Stimulated activated naive CD4-positive, alpha-beta T cell (primary cell): Measurements from ENCODE around the gene CSAG3.
"Not testable (repeated sequence)": the region's sequence is repeated elsewhere in the genome, so short reads cannot be mapped to it uniquely, and the experiment has no call there.

Source experiments
- DNase-seq, 6 experiments: peaks; one replicate each; lab custom pipeline; 2025; lab: John Stamatoyannopoulos, UW

The CSAG3 gene

DNA sequence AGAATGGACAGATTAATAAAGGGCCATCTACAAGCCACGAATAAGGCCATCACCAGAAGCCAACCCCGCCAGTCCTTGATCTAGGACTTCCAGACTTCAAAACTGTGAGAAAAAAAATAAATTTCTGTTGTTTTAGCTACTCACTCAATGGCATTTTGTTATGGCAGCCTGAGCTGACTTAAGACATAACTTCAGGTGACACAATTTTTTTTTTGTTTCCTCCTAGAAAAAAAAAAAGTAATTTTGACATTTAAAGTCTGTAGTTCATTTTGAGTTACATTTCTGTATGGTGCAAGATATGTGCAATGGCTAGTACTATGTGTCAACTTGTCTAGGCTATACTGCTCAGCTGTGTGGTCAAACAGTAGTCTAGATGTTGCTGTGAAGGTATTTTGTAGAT, at the start of gene CSAG3:
CSAG3 (plus strand) TSS at position 301 of the 400 bp plus-strand sequence.
- DNase-seq = not testable (repeated sequence)

DNA sequence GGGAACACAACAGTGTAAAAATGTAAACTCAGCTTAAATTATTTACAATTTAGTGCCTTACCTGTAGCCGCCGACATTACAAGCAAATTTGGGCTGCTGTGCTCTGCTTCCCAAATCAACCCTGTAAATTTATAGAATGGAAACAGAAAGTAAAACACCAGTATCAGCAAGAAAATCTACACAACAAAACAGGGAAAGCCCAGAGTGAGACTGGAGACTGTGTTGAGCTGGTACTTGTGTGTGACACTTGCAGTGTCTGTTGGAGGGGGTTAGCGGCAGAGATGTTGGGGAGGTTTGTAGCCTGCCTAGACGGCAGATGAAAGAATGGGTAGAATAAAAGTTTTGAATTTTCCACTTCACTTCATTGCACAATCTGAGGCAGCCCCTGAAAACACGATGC, 45.8 kb upstream of the CSAG3 start:
- not testable (repeated sequence) for DNase-seq

- DNase-seq = not testable (repeated sequence)
Measured at GRCh38 chrX:152713815-152714787, 44.9 kb upstream of the CSAG3 start, which contains the start of gene MAGEA2B. MAGEA2B (plus strand) TSS chrX:152714628; CDS start chrX:152717107, 2,479 bp downstream.

DNA sequence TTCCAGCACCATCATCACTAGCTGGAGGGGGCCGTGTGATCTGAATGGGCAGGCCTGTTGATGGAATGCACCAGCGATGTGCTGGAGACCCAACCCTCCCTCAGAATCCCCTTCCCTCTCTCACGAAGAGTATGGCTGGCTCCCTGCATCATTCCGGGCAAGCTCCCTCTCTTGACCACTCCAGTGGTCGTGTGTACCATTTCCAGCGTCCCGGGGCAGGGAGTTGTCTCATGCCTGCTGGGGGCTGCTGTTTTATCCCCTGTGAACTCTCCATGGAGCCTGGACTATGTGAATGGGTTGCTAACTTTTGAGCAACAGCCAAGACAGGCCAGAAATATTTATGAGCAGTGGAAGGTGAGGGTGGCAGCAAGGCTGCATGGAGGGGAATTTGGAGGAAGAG, 33.6 kb upstream of the CSAG3 start:
- no peak for DNase-seq

DNA sequence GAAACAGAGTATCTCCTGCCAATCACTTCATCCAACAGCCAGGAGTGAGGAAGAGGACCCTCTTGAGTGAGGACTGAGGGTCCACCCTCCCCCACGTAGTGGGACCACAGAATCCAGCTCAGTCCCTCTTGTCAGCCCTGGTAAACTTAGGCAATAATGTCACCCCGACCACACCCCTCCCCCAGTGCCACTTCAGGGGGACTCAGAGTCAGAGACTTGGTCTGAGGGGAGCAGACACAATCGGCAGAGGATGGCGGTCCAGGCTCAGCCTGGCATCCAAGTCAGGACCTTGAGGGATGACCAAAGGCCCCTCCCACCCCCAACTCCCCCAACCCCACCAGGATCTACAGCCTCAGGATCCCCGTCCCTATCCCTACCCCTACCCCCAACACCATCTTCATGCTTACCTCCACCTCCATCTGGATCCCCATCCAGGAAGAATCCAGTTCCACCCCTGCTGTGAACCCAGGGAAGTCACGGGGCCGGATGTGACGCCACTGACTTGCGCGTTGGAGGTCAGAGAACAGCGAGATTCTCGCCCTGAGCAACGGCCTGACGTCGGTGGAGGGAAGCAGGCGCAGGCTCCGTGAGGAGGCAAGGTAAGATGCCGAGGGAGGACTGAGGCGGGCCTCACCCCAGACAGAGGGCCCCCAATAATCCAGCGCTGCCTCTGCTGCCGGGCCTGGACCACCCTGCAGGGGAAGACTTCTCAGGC, 25.6 kb upstream of the CSAG3 start, which contains the start of the genes CSAG1 and MAGEA12:
CSAG1 (minus strand) TSS at position 461 of the 715 bp plus-strand sequence. CDS start 1,261 bp downstream, outside the sequence.
MAGEA12 (plus strand) TSS at position 497 of the 715 bp plus-strand sequence. CDS start 2,405 bp downstream, outside the sequence.
- no peak for DNase-seq

DNA sequence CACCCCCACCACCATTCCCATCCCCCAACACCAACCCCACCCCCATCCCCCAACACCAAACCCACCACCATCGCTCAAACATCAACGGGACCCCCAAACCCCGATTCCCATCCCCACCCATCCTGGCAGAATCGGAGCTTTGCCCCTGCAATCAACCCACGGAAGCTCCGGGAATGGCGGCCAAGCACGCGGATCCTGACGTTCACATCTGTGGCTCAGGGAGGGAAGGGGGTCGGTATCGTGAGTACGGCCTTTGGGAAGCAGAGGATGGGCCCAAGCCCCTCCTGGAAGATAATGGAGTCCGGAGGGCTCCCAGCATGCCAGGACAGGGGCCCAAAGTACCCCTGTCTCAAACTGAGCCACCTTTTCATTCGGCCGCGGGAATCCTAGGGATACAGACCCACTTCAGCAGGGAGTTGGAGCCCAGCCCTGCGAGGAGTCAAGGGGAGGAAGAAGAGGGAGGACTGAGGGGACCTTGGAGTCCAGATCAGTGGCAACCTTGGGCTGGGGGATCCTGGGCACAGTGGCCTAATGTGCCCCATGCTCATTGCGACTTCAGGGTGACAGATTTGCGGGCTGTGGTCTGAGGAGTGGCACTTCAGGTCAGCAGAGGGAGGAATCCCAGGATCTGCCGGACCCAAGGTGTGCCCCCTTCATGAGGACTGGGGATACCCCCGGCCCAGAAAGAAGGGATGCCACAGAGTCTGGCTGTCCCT, 24.7 kb upstream of the CSAG3 start:
- not testable (repeated sequence) for DNase-seq

DNA sequence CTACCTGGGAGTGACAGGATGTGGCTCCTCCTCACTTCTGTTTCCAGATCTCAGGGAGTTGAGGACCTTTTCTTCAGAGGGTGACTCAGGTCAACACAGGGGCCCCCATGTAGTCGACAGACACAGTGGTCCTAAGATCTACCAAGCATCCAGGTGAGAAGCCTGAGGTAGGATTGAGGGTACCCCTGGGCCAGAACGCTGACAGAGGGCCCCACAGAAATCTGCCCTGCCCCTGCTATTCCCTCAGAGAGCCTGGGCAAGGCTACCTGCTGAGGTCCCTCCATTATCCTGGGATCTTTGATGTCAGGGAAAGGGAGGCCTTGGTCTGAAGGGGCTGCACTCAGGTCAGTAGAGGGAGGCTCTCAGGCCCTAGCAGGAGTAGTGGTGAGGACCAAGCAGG, 23.9 kb upstream of the CSAG3 start:
- no peak for DNase-seq

GRCh38 chrX:152735860-152736511, 23.0 kb upstream of the CSAG3 start:
- no peak for DNase-seq

- not testable (repeated sequence) for DNase-seq
Measured at GRCh38 chrX:152736528-152736927, 22.5 kb upstream of the CSAG3 start.

DNA sequence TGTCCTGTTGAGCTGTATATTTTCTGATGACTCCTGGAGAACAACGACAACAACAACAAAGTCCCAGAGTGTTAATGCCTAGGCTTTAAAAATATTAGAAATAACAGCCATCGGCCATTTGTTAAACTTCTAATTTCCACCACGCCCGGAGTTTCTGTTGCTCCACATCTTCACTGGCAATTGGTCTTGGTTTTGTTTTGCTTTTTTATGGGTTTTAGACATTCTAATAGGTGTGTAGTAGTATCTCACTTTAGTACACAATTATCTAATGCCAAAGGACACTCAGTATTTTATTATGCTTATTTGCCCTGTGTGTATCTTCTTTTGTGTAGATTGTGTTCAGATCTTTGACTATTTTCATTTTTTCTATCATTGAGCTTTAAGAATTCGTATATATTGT, 20.5 kb upstream of the CSAG3 start:
- no peak for DNase-seq

DNA sequence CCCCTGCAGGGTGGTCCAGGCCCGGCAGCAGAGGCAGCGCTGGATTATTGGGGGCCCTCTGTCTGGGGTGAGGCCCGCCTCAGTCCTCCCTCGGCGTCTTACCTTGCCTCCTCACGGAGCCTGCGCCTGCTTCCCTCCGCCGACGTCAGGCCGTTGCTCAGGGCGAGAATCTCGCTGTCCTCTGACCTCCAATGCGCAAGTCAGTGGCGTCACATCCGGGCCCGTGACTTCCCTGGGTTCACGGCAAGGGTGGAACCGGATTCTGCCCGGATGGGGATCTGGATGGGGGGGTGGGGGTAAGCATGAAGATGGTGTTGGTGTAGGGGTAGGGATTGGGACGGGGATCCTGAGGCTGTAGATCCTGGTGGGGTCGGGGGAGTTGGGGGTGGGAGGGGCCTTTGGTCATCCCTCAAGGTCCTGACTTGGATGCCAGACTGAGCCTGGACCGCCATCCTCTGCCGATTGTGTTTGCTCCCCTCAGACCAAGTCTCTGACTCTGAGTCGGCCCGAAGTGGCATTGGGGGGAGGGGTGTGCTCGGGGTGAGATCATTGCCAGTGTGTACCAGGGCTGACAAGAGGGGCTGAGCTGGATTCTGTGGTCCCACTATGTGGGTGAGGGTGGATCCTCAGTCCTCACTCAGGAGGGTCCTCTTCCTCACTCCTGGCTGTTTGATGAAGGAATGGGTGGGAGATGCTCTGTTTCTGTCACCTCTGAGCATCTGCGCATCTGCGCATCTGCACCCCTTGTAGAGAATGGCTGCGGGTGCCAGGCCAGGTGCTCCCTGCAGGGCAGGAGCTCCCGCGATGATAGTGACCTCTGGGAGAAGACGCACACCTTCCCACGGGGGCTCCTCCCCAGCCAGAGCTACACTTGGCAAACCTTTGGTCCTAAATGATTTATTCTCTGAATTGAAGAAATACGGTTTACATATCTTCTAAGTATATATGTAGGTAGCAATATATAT, 5.0 kb upstream of the CSAG3 start, which contains the start of gene MAGEA2:
MAGEA2 (minus strand) TSS at position 157 of the 965 bp plus-strand sequence. CDS start 2,479 bp downstream, outside the sequence.
- not testable (repeated sequence) for DNase-seq

GRCh38 chrX:152754871-152755270, 4.1 kb upstream of the CSAG3 start:
- not testable (repeated sequence) for DNase-seq

DNA sequence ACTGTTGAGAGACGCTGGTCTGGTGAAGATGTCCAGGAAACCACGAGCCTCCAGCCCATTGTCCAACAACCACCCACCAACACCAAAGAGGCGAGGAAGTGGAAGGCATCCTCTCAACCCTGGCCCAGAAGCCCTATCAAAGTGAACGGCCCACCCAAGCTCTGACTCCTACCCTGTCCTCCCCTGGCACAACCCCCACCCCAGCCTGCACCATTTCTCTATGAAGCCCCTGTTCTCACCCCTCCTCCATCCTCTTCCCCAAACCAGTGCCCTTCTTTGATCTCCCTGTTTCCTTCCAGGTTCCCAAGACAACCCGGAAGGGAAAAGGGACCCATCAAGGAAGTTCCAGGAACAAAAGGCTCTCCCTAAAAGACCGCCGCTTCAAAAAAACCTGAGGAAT, 526 bp downstream of the CSAG3 start:
- DNase-seq = not testable (repeated sequence)

GRCh38 chrX:152761582-152761981, 2.6 kb downstream of the CSAG3 start:
- DNase-seq = not testable (repeated sequence)

GRCh38 chrX:152766562-152766961, 7.5 kb downstream of the CSAG3 start:
- not testable (repeated sequence) for DNase-seq

DNA sequence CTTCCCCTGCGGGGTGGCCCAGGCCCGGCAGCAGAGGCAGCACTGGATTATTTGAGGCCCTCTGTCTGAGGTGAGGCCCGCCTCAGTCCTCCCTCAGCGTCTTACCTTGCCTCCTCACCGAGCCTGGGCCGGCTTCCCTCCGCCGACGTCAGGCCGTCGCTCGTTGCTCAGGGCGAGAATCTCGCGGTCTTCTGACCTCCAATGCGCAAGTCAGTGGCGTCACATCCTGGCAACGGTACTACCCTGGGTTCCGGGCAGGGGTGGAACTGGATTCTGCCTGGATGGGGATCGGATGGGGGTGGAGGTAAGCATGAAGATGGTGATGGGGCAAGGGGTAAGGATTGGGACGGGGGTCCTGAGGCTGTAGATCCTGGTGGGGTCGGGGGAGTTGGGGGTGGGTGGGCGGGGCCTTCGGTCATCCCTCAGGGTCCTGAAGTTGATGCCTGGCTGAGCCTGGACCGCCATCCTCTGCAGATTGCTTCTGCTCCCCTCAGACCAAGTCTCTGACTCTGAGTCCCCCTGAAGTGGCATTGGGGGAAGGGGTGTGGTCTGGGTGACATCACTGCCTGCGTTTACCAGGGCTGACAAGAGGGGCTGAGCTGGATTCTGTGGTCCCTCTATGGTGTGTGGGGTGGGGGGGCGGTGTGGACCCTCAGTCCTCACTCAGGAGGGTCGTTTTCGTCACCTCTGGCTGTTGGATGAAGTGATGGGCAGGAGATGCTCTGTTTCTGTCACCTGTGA, 10.7 kb downstream of the CSAG3 start, which contains the start of gene MAGEA6:
MAGEA6 (minus strand) TSS at position 141 of the 741 bp plus-strand sequence. CDS start 2,039 bp downstream, outside the sequence.
- not testable (repeated sequence) for DNase-seq

DNA sequence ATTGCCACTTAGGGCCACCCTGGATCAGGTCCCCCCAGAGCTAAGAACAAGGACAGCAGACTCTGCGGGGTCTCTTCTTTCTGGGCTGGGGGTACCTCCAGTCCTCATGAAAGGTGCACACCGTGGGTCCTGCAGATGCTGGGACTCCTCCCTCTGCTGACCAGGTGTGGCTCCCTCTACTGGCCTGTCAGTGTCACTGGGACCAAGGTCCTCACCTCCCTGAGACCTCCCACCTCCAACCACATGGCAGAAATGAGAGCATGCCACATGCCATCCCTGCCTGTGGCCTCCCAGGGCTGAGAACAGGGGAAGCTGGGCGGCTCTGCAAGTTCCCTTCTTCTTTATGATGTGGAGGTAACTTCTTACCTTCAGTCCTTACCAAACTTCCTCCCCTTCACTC, 28.0 kb downstream of the CSAG3 start:
- not testable (repeated sequence) for DNase-seq

GRCh38 chrX:152798945-152799344, 39.9 kb downstream of the CSAG3 start:
- no peak for DNase-seq

DNA sequence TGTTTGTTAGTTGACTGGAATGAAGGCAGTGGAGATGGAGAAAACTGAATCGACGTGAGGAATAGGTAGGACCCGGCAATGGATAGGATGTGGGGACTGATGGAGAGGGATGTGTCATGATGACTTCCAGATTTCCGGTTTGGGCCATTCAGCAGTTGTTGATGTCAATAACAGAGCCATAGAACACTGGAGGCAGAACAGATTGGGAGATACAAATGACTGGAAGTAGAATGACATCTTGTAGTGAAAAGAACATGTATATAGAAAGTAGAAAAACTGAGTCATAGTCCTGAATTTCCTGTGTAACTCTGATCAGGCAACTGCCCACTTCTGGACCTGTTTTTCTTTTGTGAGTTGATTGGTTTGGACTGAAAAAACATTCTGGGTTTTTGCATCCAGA, 47.0 kb downstream of the CSAG3 start:
- DNase-seq = no peak
